Adrenal gland (tissue), 12 donors: ENCODE results near the gene AQP2. TPM values are rescaled to one million over a fixed set of nuclear protein-coding genes. Genes with fewer than 3 reads are reported as not detected.

Experiments used
- DNase-seq, 7 donors: peaks; one replicate each; pipeline ENCODE4 v3.0.0-alpha.2; 2019 to 2020
- H3K27ac ChIP-seq, 5 donors: fragments of 200-600 bp; sonication (generic) in 4 of 5; 1 replicate in 3 of 5; 2 replicates in 2 of 5; pipeline versions ENCODE4 v1.5.1 to v1.8.0; 2016 to 2020; ENCODE audit warnings: mild to moderate bottlenecking in 1 of 5
- H3K27me3 ChIP-seq: fragments of 200-600 bp; 2 replicates; pipeline ENCODE4 v1.8.0; 2021
- H3K36me3 ChIP-seq, 2 donors: fragments of 200-600 bp; replicated peaks in 1 of 2; 1 replicate in 1 of 2; 2 replicates in 1 of 2; pipeline versions ENCODE4 v1.5.1 to v1.8.0; 2018 to 2022
- H3K4me1 ChIP-seq, 2 donors: fragments of 200-600 bp; replicated peaks in 1 of 2; 1 replicate in 1 of 2; 2 replicates in 1 of 2; pipeline versions ENCODE4 v1.5.1 to v1.8.0; 2018 to 2021
- H3K4me3 ChIP-seq, 4 donors: fragments of 200-600 bp; sonication (generic) in 3 of 4; one replicate each; pipeline ENCODE4 v1.5.1; 2016 to 2018
- H3K9me3 ChIP-seq, 3 donors: fragments of 200-600 bp; sonication (generic) in 1 of 3; replicated peaks in 1 of 3; 1 replicate in 2 of 3; 2 replicates in 1 of 3; pipeline versions ENCODE4 v1.5.1 to v1.8.0; 2016 to 2021
- POLR2A ChIP-seq, 2 donors: fragments of 450-650 bp; IDR thresholded peaks; one replicate each; pipeline ENCODE4 v1.6.1; 2017; ENCODE audit warnings: antibody characterized with exemption in 2 of 2, mild to moderate bottlenecking in 2 of 2, moderate library complexity in 1 of 2
- WGBS, 4 donors: extraction: QIAGEN DNeasy Blood & Tissue Kit in 2 of 4; methylation state at CpG; one replicate each; pipeline versions ENCODE4 v1.1.5 to v1.1.7; 2013 to 2017; 5-methylcytosine and 5-hydroxymethylcytosine counted together
- intact Hi-C, 2 donors: fragments of 100-400 bp; cut with DNase I; formaldehyde crosslinking; loops; one replicate each; pipeline versions ENCODE4 v1.14.1 to v1.15.0; 2022 to 2023
- polyA plus RNA-seq, 3 donors: library from polyadenylated mRNA; stranded (reverse); fragments of 200-250 nt in 2 of 3; fragments of 350-450 nt in 1 of 3; fragmentation: Illumina TruSeq in 1 of 3; extraction: RNeasy Lipid Tissue Mini Kit (QIAGEN cat#74804) in 1 of 3; gene quantifications; one replicate each; pipeline ENCODE4 v1.2.3, GENCODE V29; 2013 to 2014
- total RNA-seq, 9 donors: library from RNA; depleted of rRNA in 4 of 9; stranded (reverse); fragments of >200 nt in 4 of 9; fragments of 120-200 nt in 1 of 9; fragmentation: NEBNext Ultra II Directional in 1 of 9; extraction: Animal tissue kit (Norgen Biotek cat#: 25700) in 1 of 9; gene quantifications; one replicate each; pipeline versions ENCODE4 v1.1.0 to v1.2.4, GENCODE V29; 2013 to 2023
- TF ChIP-seq, protein P1 (sequence below), 6 experiments: fragments of 450-650 bp in 4 of 6; fragments of 200-600 bp in 2 of 6; sonication (generic) in 1 of 6; IDR thresholded peaks; 1 replicate in 5 of 6; 2 replicates in 1 of 6; pipeline versions ENCODE4 v1.5.1 to v1.8.0; 2016 to 2021; ENCODE audit warnings: antibody characterized with exemption in 6 of 6, mild to moderate bottlenecking in 2 of 6, moderate library complexity in 1 of 6
- donor health status: healthy with polysubstance abuse.
- donor health status: Bipolar disorder and iron deficiency.
- donor health status: DM: yes; HTN: yes; CAD: no.
- donor health status: DM: no; HTN: no; CAD: no.
- donor health status: DM: no; HTN: no; CAD: no.
- donor health status: DM: yes; HTN: yes; CAD: no.

Gene AQP2
- total and polyA plus RNA-seq, 12 donors = 0.10 to 81.0 (median 2.4) TPM; not detected in 1

DNA sequence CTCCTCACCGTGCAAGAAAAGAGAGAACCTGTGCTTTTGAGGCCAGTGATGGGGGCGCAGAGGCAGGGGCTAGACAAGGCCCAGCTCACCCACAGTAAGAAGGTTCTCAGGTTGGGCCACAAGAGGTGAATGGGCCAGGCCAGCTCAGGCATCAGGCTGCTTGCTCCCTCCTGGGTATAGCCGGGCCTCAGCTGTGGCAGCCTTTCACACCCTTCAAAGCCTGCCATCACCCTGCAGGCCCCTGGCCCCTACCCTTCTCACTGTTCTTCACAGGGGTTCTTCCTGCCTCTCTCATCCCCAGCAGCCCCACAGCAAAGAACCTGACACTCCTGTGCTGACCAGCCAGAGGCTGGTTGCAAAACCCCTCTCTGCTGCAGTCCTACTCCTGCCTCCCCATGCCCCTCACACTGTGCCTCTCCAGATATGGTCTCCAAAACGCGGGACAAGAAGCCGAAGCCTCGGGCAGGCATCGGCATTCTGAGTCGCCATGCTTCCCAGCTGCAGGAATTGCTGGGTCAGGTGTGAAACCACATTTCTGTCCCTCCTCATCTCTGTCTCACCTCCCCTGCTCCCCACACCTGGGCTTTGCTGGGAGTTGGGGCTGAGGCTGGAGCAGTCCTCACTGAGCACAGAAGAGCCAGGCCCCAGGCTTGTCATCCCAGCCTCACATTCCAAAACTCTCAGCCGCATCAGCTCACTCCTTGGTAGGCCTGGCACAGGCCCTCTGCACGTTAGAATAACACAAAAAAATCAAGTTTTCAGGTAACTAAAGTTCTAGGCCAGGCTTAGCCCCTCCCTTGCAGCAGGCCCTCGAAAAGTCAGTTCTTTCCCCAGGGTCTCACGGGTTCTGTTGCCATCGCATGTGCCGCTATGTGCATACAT is 40.0 kb upstream of the AQP2 start:
- 84 to 100% (median 95%) methylated on average over 12 to 15 of the region's 15 CpGs for WGBS, 4 donors
- no peaks in the 10 kb centered on the region for H3K9me3 ChIP-seq
- H3K4me3 ChIP-seq = no peak overlapping the region
- no peaks in the 10 kb centered on the region for H3K36me3 ChIP-seq
- intact Hi-C loops = no loop called here
- peak overlapping the region in 1 of 5 donors; percentile 54 for H3K27ac ChIP-seq
- TF ChIP-seq POLR2A (IDR thresholded peaks at IDR 0.05) = no peak
- TF ChIP-seq, protein P1, sequence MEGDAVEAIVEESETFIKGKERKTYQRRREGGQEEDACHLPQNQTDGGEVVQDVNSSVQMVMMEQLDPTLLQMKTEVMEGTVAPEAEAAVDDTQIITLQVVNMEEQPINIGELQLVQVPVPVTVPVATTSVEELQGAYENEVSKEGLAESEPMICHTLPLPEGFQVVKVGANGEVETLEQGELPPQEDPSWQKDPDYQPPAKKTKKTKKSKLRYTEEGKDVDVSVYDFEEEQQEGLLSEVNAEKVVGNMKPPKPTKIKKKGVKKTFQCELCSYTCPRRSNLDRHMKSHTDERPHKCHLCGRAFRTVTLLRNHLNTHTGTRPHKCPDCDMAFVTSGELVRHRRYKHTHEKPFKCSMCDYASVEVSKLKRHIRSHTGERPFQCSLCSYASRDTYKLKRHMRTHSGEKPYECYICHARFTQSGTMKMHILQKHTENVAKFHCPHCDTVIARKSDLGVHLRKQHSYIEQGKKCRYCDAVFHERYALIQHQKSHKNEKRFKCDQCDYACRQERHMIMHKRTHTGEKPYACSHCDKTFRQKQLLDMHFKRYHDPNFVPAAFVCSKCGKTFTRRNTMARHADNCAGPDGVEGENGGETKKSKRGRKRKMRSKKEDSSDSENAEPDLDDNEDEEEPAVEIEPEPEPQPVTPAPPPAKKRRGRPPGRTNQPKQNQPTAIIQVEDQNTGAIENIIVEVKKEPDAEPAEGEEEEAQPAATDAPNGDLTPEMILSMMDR (IDR thresholded peaks at IDR 0.05) = no peak
- H3K27me3 ChIP-seq = no peaks in the 10 kb centered on the region
- peaks cover 0 to 4% of the 10 kb centered on the region in 2 donors for H3K4me1 ChIP-seq
- no peak for DNase-seq

DNA sequence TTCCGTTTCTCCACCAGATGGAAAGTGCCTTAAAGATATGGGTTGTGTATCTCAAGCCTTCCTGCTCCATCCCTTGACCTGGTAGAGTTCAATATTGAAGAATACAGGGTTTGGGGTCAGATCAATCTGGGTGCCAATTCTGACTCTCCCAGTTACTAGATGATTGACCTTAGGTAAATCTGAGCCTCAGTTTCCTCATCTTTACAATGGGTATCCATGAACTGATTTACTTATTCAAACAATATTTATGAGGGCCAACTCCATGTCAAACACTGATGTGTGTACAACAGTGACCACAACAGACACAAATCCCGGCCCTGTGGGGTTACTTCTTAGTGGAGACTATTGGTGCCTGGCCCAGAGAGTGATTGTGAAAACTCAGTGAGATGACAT is 39.3 kb upstream of the AQP2 start:
- H3K4me3 ChIP-seq = no peak overlapping the region
- H3K27ac ChIP-seq = no peak overlapping the region
- intact Hi-C loops = no loop called here
- WGBS, 4 donors = 89 to 100% (median 98%) methylated on average over 2 of the region's 2 CpGs
- no peaks in the 10 kb centered on the region for H3K27me3 ChIP-seq
- H3K4me1 ChIP-seq = peaks cover 0 to 4% of the 10 kb centered on the region in 2 donors
- H3K9me3 ChIP-seq = no peaks in the 10 kb centered on the region
- TF ChIP-seq POLR2A (IDR thresholded peaks at IDR 0.05) = no peak
- TF ChIP-seq, protein P1 (IDR thresholded peaks at IDR 0.05) = no peak
- no peak for DNase-seq
- no peaks in the 10 kb centered on the region for H3K36me3 ChIP-seq

DNA sequence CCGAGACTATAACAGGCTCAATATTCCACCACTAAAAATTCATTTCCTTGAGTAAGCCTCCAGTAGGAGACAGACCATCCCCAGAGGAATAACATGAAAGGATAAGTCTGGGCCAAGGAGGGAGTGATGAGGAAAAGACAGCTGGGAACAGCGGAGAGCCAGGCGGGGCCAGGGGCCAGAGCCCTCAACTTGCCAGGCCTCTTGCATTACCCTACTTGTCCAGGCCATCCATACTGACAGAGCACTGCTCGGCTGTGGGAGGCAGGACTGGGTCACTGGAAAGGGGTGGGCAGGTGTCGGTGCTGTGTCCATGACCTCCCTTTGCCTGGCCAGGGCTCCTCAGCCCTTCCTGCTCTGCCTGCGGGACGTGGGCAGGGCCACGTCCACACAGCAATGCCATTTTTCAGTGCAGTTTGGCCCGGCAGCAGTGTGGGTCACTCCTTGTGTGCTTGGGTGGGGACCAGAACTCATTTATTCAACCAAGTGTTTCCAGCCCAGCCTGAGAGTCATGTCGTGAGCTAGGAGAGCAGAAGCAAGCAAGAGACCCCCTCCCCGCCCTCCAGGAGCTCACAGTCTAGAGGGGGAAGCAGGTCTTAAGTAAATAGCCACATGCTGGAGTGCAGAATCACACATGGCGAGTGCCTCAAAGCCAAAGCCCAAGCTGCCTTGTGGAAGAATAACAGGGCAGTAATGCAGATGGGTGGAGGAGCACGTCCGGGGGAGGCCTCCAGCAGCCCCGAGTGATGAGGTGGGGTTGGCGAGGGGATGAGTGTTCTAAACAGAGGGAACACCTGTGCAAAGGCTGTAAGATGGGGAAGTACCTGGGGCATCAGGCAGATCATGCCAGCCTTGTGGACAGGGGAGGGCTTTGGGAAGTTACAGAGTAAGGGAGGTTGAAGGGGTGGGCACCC is 37.9 kb upstream of the AQP2 start:
- Histone ChIP-seq H3K4me1 (peaks cover 0 to 4% of the 10 kb centered on the region in 2 donors), H3K4me3 (no peak overlapping the region), H3K27me3 (no peaks in the 10 kb centered on the region), H3K27ac (no peak overlapping the region), H3K36me3 (no peaks in the 10 kb centered on the region), H3K9me3 (no peaks in the 10 kb centered on the region)
- no peak for TF ChIP-seq POLR2A (IDR thresholded peaks at IDR 0.05)
- TF ChIP-seq, protein P1 (IDR thresholded peaks at IDR 0.05) = no peak
- DNase-seq = no peak
- intact Hi-C loops = no loop called here
- WGBS, 4 donors = 72 to 86% (median 81%) methylated on average over 15 to 16 of the region's 16 CpGs
